ENCODE data around the gene DCLK3. TPM values are rescaled to one million over a fixed set of nuclear protein-coding genes. Genes with fewer than 3 reads are reported as not detected.

DCLK3 gene
- total RNA-seq, 1 experiment from 2014 or later, result 1.4 TPM

GRCh38 chr3:36795622-36796021 is 31.3 kb upstream of the DCLK3 start:
- no peak overlapping the region for H3K56ac ChIP-seq (ENCODE audit: insufficient read length, low read depth, low read length)
- H3K9me3 ChIP-seq (ENCODE audit: control insufficient read depth, low read depth, low read length), result no peaks in the 10 kb centered on the region

More at GRCh38 chr3:36795622-36796021, 31.3 kb upstream of the DCLK3 start:
- no peak overlapping the region for H3K23ac ChIP-seq (ENCODE audit: insufficient read length, low read depth, low read length)
- no CpG with 5 or more reads among the region's 1 CpG for WGBS (ENCODE audit: extremely low coverage, insufficient read length, low lambda C conversion rate)
- no peak overlapping the region for H3K4ac ChIP-seq (ENCODE audit: low read depth, low read length)
- peaks cover 0 to 3% of the 10 kb centered on the region in 2 experiments; a peak in 2 of 5 replicates for H3K9me3 Mint-ChIP-seq
- no peak overlapping the region for H3K9ac ChIP-seq (ENCODE audit: extremely low read depth, insufficient read length, low read length)
- H3K36me3 Mint-ChIP-seq (ENCODE audit: insufficient read depth in 1 of 3, low read depth in 3 of 3), result no peaks in the 10 kb centered on the region
- no peaks in the 10 kb centered on the region for H3K79me2 ChIP-seq (ENCODE audit: insufficient read depth, low read length)
- H4K8ac ChIP-seq (replicated peaks; ENCODE audit: insufficient read length, low read depth, low read length), result no peak overlapping the region
- no peak overlapping the region for H3K4me3 Mint-ChIP-seq
- DNase-seq, result no peak
- H2BK20ac ChIP-seq (ENCODE audit: low read depth, low read length, poor library complexity, severe bottlenecking), result no peak overlapping the region
- TF ChIP-seq CTCF (conservative IDR thresholded peaks at IDR 0.05), result no peak
- no peak overlapping the region for H2BK15ac ChIP-seq (ENCODE audit: low read depth, low read length)
- no peak overlapping the region for H4K5ac ChIP-seq (ENCODE audit: insufficient read length, low read depth, low read length)
- H3K4me1 Mint-ChIP-seq, result peaks cover 7 to 13% of the 10 kb centered on the region in 2 experiments
- no peak overlapping the region for H3T11ph ChIP-seq (ENCODE audit: low read length)
- H3K18ac ChIP-seq (ENCODE audit: insufficient read length, low read depth, low read length), result no peak overlapping the region
- no peak overlapping the region for H3K27ac ChIP-seq (ENCODE audit: insufficient read length, low read depth, low read length)
- H3K79me1 ChIP-seq (ENCODE audit: insufficient read depth, low read depth, low read length, poor library complexity, severe bottlenecking), result no peaks in the 10 kb centered on the region
- H2BK12ac ChIP-seq (ENCODE audit: insufficient read length, low read depth, low read length), result no peak overlapping the region
- no peak overlapping the region for H2AK5ac ChIP-seq (ENCODE audit: insufficient read length, low read length)
- H3K4me2 ChIP-seq (ENCODE audit: insufficient read depth, insufficient read length, low read length), result no peak overlapping the region
- H4K91ac ChIP-seq (ENCODE audit: insufficient read length, low read depth, low read length), result no peak overlapping the region
- H3K27me3 ChIP-seq (ENCODE audit: insufficient read depth, low read length), result no peaks in the 10 kb centered on the region
- no peak overlapping the region for H2BK120ac ChIP-seq (ENCODE audit: low read depth, low read length, poor library complexity, severe bottlenecking)
- no peak overlapping the region for H2AFZ ChIP-seq (ENCODE audit: low read length)
- peaks cover 5% of the 10 kb centered on the region for H3K27me3 Mint-ChIP-seq (ENCODE audit: low read depth)
- no peaks in the 10 kb centered on the region for H3K23me2 ChIP-seq (ENCODE audit: insufficient read length, low read depth, low read length, poor library complexity, severe bottlenecking)
- H3K4me1 ChIP-seq (ENCODE audit: insufficient read depth, low read length), result no peaks in the 10 kb centered on the region; the same call in 1 of the 2 replicates
- no peaks in the 10 kb centered on the region for H4K20me1 ChIP-seq (ENCODE audit: control insufficient read depth, insufficient read depth, insufficient read length)
- no peak overlapping the region for H3K27ac Mint-ChIP-seq
- H3K14ac ChIP-seq (ENCODE audit: insufficient read depth, low read length), result no peak overlapping the region
- H2BK5ac ChIP-seq (ENCODE audit: insufficient read length, low read length), result no peak overlapping the region

Data from H9 (cell line).